ENCODE results near the gene KLHDC9. TPM values are rescaled to one million over a fixed set of nuclear protein-coding genes. Genes with fewer than 3 reads are reported as not detected.

Gene KLHDC9
- total and polyA plus RNA-seq, 2 donors (not counting 1 experiment from before 2014, with no cell fraction given), result 0.95 to 3.0 TPM

DNA sequence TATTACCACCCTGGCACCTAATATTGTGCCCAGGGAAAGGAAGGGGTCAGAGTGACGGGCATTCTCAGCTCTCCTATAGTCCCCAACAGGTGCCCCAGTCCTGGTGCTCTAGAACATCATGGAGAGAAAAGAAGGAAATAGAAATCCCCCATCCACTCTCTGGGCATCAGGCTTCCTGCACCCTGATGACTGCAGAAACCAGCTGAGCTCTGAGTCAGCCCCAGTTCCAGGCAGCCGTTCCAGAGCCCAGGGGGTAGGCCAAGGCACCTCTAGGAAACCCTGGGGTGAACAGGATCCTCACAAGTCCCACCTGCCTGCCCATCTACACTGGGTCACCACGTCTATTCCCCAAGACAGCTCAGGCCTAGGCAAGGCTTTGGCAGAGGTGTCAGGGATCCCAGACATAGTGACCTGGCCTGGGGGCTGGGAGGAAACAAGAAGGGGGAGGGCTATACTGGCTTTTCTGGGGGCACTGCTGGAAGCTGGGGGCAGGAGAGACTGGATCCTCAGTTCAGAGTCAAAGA, 9.5 kb upstream of the KLHDC9 start:
- no peak for TF ChIP-seq EZH2 (IDR thresholded peaks at IDR 0.05; ENCODE audit: low read length, missing control alignments)
- TF ChIP-seq, protein P1, sequence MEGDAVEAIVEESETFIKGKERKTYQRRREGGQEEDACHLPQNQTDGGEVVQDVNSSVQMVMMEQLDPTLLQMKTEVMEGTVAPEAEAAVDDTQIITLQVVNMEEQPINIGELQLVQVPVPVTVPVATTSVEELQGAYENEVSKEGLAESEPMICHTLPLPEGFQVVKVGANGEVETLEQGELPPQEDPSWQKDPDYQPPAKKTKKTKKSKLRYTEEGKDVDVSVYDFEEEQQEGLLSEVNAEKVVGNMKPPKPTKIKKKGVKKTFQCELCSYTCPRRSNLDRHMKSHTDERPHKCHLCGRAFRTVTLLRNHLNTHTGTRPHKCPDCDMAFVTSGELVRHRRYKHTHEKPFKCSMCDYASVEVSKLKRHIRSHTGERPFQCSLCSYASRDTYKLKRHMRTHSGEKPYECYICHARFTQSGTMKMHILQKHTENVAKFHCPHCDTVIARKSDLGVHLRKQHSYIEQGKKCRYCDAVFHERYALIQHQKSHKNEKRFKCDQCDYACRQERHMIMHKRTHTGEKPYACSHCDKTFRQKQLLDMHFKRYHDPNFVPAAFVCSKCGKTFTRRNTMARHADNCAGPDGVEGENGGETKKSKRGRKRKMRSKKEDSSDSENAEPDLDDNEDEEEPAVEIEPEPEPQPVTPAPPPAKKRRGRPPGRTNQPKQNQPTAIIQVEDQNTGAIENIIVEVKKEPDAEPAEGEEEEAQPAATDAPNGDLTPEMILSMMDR (conservative IDR thresholded peaks at IDR 0.05 in 1 of 2, IDR thresholded peaks at IDR 0.05 in 1 of 2; ENCODE audit: low read depth in 1 of 2, low read length in 2 of 2), result no peak
- Histone ChIP-seq H2AFZ (ENCODE audit: low read length) (no peak overlapping the region), H3K27ac (ENCODE audit: insufficient read depth, low read length) (no peak overlapping the region), H4K20me1 (ENCODE audit: control insufficient read depth, extremely low read depth, insufficient read depth, low read length) (no peaks in the 10 kb centered on the region), H3K9ac (ENCODE audit: insufficient read depth, low read length) (no peak overlapping the region), H3K79me2 (ENCODE audit: control insufficient read depth, insufficient read depth, low read length) (no peaks in the 10 kb centered on the region), H3K4me3 (replicated peaks in 1 of 4; ENCODE audit: control extremely low read depth in 1 of 4, insufficient read depth in 1 of 4, low read depth in 3 of 4, low read length in 4 of 4) (no peak overlapping the region), H3K4me1 (ENCODE audit: control insufficient read depth, extremely low read depth, insufficient read depth, low read length) (peaks cover 18% of the 10 kb centered on the region), H3K36me3 (ENCODE audit: control insufficient read depth, insufficient read depth, low read length) (no peaks in the 10 kb centered on the region), H3K9me3 (ENCODE audit: control insufficient read depth, insufficient read depth, low read depth, low read length) (no peaks in the 10 kb centered on the region), H3K27me3 (ENCODE audit: control insufficient read depth, insufficient read depth, low read length) (no peaks in the 10 kb centered on the region), H3K4me2 (ENCODE audit: extremely low read depth, insufficient read depth, low read length) (no peak overlapping the region)
- peak in 1 of 2 donors; percentile 48 for DNase-seq (ENCODE audit: low read depth in 2 of 2)

DNA sequence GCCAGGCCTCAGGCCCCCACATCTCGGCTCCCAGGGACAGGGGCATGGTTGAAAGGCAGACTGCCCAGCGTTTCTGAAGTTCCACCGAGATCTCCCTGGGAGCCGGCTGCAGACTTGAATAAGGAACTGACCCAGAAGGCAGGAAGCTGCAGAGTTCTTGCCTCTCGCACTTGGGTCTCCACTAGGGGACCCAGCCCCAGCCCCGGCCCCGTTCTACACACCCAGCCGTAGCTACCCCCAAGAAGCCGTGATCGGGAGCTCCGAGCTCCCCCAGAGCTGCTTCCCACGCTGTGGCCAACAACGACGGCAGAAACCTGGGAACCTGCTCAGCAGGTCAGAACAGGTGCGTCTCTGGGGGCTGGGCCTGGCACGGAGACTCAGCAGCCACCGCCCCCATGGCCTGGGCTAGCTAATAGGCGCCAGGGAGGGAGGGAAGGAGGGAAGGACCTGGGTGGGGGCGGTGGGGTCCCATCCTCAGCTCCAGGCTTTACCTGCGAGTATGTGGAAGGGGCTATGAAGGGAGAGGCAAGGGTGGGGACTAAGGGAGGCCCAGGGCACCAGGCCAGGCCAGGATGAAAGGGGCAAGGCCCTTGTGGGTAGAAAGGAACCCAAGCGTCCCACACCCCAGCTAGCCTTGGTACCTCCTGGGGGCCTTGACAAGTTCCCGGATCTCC, 8.8 kb upstream of the KLHDC9 start, which contains the start of gene NECTIN4:
Gene NECTIN4, minus strand, starts transcription at position 308 of the 674 bp plus-strand sequence. Its CDS starts 262 bp downstream, at position 46.
- no peaks in the 10 kb centered on the region for H3K79me2 ChIP-seq (ENCODE audit: control insufficient read depth, insufficient read depth, low read length)
- no peaks in the 10 kb centered on the region for H4K20me1 ChIP-seq (ENCODE audit: control insufficient read depth, extremely low read depth, insufficient read depth, low read length)
- H3K36me3 ChIP-seq (ENCODE audit: control insufficient read depth, insufficient read depth, low read length), result no peaks in the 10 kb centered on the region
- TF ChIP-seq EZH2 (IDR thresholded peaks at IDR 0.05; ENCODE audit: low read length, missing control alignments), result no peak
- TF ChIP-seq, protein P1 (conservative IDR thresholded peaks at IDR 0.05 in 1 of 2, IDR thresholded peaks at IDR 0.05 in 1 of 2; ENCODE audit: low read depth in 1 of 2, low read length in 2 of 2), result no peak
- H2AFZ ChIP-seq (ENCODE audit: low read length), result no peak within 1 kb of the TSS
- peaks cover 11% of the 10 kb centered on the region for H3K4me1 ChIP-seq (ENCODE audit: control insufficient read depth, extremely low read depth, insufficient read depth, low read length)
- no peak within 1 kb of the TSS for H3K4me3 ChIP-seq (replicated peaks in 1 of 4; ENCODE audit: control extremely low read depth in 1 of 4, insufficient read depth in 1 of 4, low read depth in 3 of 4, low read length in 4 of 4)
- DNase-seq (ENCODE audit: low read depth in 2 of 2), result no peak
- no peak within 1 kb of the TSS for H3K9ac ChIP-seq (ENCODE audit: insufficient read depth, low read length)
- no peak within 1 kb of the TSS for H3K27ac ChIP-seq (ENCODE audit: insufficient read depth, low read length)
- no peaks in the 10 kb centered on the region for H3K27me3 ChIP-seq (ENCODE audit: control insufficient read depth, insufficient read depth, low read length)
- H3K4me2 ChIP-seq (ENCODE audit: extremely low read depth, insufficient read depth, low read length), result no peak within 1 kb of the TSS
- H3K9me3 ChIP-seq (ENCODE audit: control insufficient read depth, insufficient read depth, low read depth, low read length), result no peaks in the 10 kb centered on the region

DNA sequence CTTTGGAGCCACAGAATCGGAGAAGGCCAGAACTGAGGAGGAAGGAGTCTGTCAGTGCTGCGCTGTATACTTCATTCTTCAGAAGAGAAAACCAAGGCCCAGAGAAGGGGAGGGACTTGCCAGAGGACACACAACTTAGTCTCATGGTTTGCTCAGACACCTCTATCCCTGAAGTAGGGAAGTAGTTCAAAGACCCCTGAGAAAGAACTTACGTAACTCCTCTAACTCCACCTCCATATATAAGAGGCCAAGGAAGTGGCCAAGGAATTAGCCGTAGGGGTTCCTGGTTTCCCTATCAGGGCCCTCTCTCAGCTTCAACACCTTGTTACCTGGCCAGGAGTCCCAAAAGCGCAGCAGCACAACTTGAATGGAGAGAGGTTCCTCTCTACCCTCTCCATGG, 8.2 kb upstream of the KLHDC9 start:
- no peak for TF ChIP-seq EZH2 (IDR thresholded peaks at IDR 0.05; ENCODE audit: low read length, missing control alignments)
- TF ChIP-seq, protein P1 (conservative IDR thresholded peaks at IDR 0.05 in 1 of 2, IDR thresholded peaks at IDR 0.05 in 1 of 2; ENCODE audit: low read depth in 1 of 2, low read length in 2 of 2), result no peak
- H3K9me3 ChIP-seq (ENCODE audit: control insufficient read depth, insufficient read depth, low read depth, low read length), result no peaks in the 10 kb centered on the region

More for the DNA sequence above, 8.2 kb upstream of the KLHDC9 start:
- no peak overlapping the region for H3K4me2 ChIP-seq (ENCODE audit: extremely low read depth, insufficient read depth, low read length)
- no peak overlapping the region for H3K9ac ChIP-seq (ENCODE audit: insufficient read depth, low read length)
- no peaks in the 10 kb centered on the region for H3K79me2 ChIP-seq (ENCODE audit: control insufficient read depth, insufficient read depth, low read length)
- H3K27ac ChIP-seq (ENCODE audit: insufficient read depth, low read length), result no peak overlapping the region
- H3K27me3 ChIP-seq (ENCODE audit: control insufficient read depth, insufficient read depth, low read length), result no peaks in the 10 kb centered on the region
- no peaks in the 10 kb centered on the region for H4K20me1 ChIP-seq (ENCODE audit: control insufficient read depth, extremely low read depth, insufficient read depth, low read length)
- H3K4me3 ChIP-seq (replicated peaks in 1 of 4; ENCODE audit: control extremely low read depth in 1 of 4, insufficient read depth in 1 of 4, low read depth in 3 of 4, low read length in 4 of 4), result no peak overlapping the region
- peaks cover 9% of the 10 kb centered on the region for H3K4me1 ChIP-seq (ENCODE audit: control insufficient read depth, extremely low read depth, insufficient read depth, low read length)
- H2AFZ ChIP-seq (ENCODE audit: low read length), result no peak overlapping the region
- no peak for DNase-seq (ENCODE audit: low read depth in 2 of 2)
- H3K36me3 ChIP-seq (ENCODE audit: control insufficient read depth, insufficient read depth, low read length), result no peaks in the 10 kb centered on the region

All from fibroblast of lung (primary cell).